SK-N-MC (cell line): ENCODE results near the gene ORC1.

Experiments
- EZH2 ChIP-seq: fragments of 200-600 bp; sonication (generic); IDR thresholded peaks from one replicate; pipeline ENCODE4 v1.6.1; 2017; ENCODE audit warnings: antibody characterized with exemption
- POLR2AphosphoS5 ChIP-seq: IDR thresholded peaks from 2 replicates; pipeline ENCODE4 v1.6.1; 2012; ENCODE audit warnings: mild to moderate bottlenecking, low read depth, low read length, borderline replicate concordance

DNA sequence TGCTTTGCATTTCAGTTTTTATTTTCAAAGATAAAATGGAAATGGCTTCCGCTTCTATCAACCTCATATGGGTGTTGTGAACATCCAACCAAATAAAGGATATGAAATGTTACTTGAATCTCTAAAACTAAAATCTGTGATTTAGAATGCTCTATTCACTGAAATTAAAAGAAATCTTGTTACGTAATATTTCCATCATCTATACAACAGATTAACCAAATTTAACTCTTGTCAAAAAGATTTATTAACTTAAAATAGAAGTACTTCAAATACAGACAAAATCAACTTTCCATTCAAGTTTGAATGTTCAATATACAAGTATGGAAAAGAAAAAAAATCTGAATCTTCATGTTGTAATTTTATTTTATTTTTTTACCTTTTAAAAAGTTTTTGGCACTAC lies 18.8 kb upstream of the ORC1 start:
- TF ChIP-seq POLR2AphosphoS5 (no peak), EZH2 (no peak)
